Uterus (tissue), 2 donors: ENCODE data around the gene KCNH2.

ENCODE experiments used
- POLR2A ChIP-seq, 2 donors: fragments of 450-650 bp; IDR thresholded peaks; one replicate each; pipeline ENCODE4 v1.6.1; 2016; ENCODE audit warnings: antibody characterized with exemption in 2 of 2, mild to moderate bottlenecking in 1 of 2, moderate library complexity in 1 of 2
- TF ChIP-seq, protein P1 (sequence below), 4 experiments: fragments of 200-600 bp in 2 of 4; fragments of 450-650 bp in 2 of 4; sonication (generic) in 2 of 4; IDR thresholded peaks; one replicate each; pipeline ENCODE4 v1.5.1; 2016 to 2019; ENCODE audit warnings: antibody characterized with exemption in 4 of 4, mild to moderate bottlenecking in 2 of 4, moderate library complexity in 1 of 4

DNA sequence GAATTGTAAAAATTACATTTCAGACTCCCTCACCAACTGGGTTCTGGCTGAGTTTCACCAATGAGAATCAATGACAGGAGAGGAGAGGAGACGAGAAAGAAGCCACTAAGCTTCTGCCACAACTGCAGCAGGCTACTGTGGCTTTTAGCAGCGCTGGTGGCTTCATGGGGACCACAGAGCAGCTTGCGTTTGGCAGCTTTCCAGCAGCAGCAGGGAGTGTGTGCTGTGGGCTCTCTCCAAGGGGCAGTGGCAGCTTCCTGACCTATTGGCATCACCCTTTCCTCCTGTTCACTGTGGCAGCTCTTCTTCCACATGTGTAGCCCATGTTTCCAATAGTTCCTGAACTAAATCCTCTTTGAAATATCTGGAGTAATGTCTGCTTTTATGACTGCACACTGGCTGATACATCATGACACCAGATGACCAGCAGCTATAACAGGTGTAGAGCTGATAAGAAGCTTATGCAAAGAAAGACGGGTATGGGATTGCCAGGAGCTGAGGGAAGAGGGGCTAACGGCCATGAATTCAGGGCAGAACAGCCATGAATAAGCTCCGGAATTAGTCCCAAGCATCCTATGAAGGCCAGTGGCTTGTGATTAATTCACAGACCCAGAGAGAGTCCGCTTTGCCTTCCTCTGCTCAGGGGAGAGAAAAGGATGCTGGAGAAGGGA is 46.8 kb downstream of the KCNH2 start:
- TF ChIP-seq, protein P1, sequence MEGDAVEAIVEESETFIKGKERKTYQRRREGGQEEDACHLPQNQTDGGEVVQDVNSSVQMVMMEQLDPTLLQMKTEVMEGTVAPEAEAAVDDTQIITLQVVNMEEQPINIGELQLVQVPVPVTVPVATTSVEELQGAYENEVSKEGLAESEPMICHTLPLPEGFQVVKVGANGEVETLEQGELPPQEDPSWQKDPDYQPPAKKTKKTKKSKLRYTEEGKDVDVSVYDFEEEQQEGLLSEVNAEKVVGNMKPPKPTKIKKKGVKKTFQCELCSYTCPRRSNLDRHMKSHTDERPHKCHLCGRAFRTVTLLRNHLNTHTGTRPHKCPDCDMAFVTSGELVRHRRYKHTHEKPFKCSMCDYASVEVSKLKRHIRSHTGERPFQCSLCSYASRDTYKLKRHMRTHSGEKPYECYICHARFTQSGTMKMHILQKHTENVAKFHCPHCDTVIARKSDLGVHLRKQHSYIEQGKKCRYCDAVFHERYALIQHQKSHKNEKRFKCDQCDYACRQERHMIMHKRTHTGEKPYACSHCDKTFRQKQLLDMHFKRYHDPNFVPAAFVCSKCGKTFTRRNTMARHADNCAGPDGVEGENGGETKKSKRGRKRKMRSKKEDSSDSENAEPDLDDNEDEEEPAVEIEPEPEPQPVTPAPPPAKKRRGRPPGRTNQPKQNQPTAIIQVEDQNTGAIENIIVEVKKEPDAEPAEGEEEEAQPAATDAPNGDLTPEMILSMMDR (IDR thresholded peaks at IDR 0.05) = no peak
- TF ChIP-seq POLR2A (IDR thresholded peaks at IDR 0.05) = no peak
